Kidney capillary endothelial cell (primary cell): ENCODE results near the gene NAV1.

ENCODE experiments used
- DNase-seq: peaks from one replicate; pipeline ENCODE4 v3.0.0-alpha.2; 2018; ENCODE audit warnings: low spot score

The NAV1 gene

DNA sequence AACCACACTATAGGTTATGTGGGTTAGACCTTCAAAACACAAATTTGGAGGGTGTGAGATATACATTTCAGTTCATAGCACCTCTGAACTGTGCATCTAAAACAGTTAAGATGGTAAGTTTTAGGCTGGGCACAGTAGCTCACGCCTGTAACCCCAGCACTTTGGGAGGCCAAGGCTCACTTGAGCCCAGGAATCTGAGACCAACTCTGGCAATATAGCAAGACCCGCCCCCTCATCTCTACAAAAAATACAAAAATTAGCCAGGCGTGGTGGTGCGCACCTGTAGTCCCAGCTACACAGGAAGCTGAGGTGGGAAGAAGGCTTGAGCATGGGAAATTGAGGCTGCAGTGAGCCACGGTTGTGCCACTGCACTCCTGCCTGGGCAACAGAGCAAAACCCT, 47.9 kb downstream of the NAV1 start:
- no peak for DNase-seq

DNA sequence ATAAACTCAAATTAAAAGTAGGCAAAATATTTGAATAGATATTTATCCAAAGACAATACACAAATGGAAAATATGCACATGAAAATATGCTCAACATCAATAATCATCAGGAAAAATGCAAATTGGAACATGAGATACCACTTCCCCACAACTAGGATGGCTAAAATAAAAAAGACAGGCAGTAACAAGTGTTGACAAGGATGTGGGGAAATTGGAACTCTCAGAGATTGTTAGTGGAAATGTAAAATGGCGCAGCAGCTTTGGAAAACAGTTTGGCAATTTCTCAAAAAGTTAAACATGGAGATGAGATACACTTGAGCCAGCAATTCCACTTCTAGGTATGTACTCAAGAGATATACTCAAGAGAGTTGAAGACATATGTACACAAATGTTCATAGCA, 48.8 kb downstream of the NAV1 start:
- DNase-seq: no peak
